Measurements from ENCODE around the gene BIRC7. TPM values are rescaled to one million over a fixed set of nuclear protein-coding genes. Genes with fewer than 3 reads are reported as not detected.

Gene BIRC7, protein sequence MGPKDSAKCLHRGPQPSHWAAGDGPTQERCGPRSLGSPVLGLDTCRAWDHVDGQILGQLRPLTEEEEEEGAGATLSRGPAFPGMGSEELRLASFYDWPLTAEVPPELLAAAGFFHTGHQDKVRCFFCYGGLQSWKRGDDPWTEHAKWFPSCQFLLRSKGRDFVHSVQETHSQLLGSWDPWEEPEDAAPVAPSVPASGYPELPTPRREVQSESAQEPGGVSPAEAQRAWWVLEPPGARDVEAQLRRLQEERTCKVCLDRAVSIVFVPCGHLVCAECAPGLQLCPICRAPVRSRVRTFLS
- total RNA-seq, result not detected
- long read RNA-seq, donor 1, result 0 reads
- long read RNA-seq, donor 2, result 0 reads

- intact Hi-C loops (cut with DNase I), result loop anchor here in 1 of 2 donors (10.0 kb wide), 1 partner anchor 181 kb away; no protein-coding TSS in a partner anchor
- DNase-seq (ENCODE audit: low spot score), result no peak
Measured at GRCh38 chr20:63235399-63235983, at the start of gene BIRC7. TSS of gene BIRC7 (plus strand) at chr20:63235905. CDS start at chr20:63236097, 192 bp downstream.

- intact Hi-C loops (cut with DNase I), result no loop called here
- no peak for DNase-seq (ENCODE audit: low spot score)
Measured at GRCh38 chr20:63186084-63186483, 49.6 kb upstream of the BIRC7 start.

DNA sequence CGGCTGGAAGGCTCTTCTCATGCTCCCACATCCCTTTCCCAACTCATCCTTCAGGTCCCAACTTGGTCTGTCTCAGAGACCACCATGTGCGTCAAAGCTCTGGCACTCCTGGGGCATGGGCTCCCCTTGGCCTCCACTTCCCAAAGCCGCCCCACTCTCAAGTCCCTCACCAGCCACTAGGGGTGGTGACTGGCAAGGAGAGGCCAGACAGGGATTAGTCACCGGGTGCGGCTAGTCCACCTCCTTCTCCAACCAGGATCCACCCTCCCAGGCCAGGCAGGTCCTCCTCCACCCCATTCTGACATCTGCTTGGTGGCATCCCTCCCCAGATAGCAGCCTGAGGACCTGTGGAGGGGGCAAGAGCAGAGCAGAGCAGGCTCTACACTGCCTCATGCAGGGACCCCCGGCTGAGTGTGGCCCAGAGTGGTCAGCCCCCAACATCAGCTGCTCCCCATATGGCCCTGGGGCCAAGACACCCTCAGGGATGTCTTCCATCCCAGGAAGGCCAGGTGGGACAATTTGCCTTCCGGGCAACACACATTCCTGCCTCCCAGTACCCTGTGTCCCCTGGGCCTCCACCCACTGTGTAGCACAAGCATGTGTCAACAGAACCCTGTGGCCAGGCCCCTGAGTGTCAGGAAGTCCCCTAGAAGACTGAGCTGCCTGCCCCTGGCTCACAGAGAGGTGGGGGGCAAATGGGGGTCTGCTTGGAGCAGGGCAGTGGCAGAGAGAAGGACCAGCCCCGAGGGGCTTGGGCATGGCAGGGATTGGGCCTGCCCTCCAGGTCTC lies 49.0 kb upstream of the BIRC7 start:
- DNase-seq (ENCODE audit: low spot score), result no peak
- intact Hi-C loops (cut with DNase I), result no loop called here

- intact Hi-C loops (cut with DNase I), result no loop called here
- DNase-seq (ENCODE audit: low spot score), result no peak
Measured at GRCh38 chr20:63187338-63188158, 48.2 kb upstream of the BIRC7 start.

DNA sequence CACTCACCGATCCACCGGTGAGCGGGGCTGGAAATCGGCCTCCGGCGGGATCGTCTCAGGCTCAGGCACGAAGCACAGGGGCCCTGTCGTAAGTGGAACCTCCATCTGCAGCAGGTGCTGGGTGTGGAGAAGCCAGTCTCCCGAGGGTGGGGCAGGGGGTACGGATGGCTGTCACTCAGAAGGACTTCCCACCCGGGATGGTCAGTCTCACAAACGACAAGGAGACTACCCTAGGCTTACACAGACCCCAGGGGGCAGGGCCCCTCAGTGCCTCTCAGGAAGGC lies 47.6 kb upstream of the BIRC7 start:
- intact Hi-C loops (cut with DNase I), result no loop called here
- DNase-seq (ENCODE audit: low spot score), result no peak

DNA sequence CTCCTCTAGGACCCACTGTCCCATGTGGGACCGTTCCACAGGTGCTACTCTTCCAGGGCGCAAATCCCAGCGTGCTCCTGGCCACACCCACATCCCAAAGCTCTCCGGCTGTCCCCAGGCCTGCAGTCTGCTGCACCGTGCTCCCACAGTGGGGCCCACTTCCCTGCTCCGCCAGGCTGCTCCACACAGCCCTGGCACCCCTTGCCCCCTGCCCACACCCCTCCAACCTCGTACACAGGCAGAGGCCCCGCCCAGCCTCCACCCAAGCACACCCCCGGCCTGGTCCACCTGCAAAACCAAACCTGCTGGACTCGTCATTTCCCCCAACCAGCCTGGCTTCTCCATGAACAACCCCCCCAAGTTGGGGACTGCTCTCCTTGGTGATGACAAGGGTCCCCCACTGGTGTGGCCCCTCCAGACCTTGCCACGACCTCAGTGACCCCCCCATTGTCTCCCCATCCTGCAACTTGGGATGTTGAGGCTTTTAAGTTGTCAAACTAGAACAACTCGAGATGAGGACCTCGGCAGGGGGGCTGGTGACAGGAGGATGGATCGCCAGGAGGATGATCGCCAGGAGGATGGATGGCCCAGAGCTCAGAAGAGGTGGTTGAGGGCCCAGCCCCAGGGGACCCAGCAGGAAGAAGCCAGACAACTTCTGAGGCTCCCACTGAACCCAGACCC lies 46.9 kb upstream of the BIRC7 start:
- intact Hi-C loops (cut with DNase I), result no loop called here

DNA sequence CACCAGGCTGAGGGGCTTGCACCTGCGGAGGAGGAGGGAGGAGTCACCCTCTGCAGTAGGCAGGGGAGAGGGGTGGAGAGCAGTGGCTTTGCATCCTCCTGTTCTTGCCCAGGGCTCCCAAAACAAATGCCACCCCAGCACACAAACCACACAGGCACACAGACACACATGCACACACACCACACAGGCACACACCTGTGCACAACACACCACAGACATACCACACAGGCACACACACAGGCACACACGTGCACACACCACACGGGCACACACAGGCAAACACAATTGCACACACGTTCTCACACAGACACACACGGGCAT lies 46.4 kb upstream of the BIRC7 start:
- no peak for DNase-seq (ENCODE audit: low spot score)
- intact Hi-C loops (cut with DNase I), result no loop called here

More for the DNA sequence above, 46.9 kb upstream of the BIRC7 start:
- DNase-seq (ENCODE audit: low spot score), result no peak

- DNase-seq (ENCODE audit: low spot score), result no peak
- intact Hi-C loops (cut with DNase I), result no loop called here
Measured at GRCh38 chr20:63189846-63190559, 45.7 kb upstream of the BIRC7 start.

- intact Hi-C loops (cut with DNase I), result no loop called here
- DNase-seq (ENCODE audit: low spot score), result no peak
Measured at GRCh38 chr20:63190828-63191227, 44.9 kb upstream of the BIRC7 start.

- intact Hi-C loops (cut with DNase I), result no loop called here
- DNase-seq (ENCODE audit: low spot score), result no peak
Measured at GRCh38 chr20:63191400-63191799, 44.3 kb upstream of the BIRC7 start.

DNA sequence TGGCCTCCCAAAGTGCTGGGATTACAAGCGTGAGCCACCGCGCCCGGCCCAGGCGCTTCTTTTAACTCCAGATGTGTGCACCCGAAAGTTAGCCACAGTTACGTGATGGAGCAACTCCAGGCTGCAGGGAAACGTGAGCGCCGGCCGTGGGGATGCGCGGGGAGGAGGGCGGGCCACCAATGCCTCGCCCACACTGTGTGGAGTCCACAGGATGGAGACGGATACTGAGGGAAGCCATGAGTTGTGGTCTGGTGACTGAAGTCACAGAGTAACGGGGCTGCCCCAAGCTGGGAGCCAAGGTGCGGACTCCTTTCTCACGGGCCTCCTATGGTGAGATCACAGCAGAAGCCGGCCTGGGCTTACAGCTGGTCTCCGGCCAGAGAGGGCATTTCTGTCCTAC lies 43.0 kb upstream of the BIRC7 start:
- intact Hi-C loops (cut with DNase I), result no loop called here
- DNase-seq (ENCODE audit: low spot score), result no peak

GRCh38 chr20:63194007-63194796 lies 41.5 kb upstream of the BIRC7 start:
- intact Hi-C loops (cut with DNase I), result no loop called here
- no peak for DNase-seq (ENCODE audit: low spot score)

GRCh38 chr20:63194797-63195173 lies 40.9 kb upstream of the BIRC7 start:
- intact Hi-C loops (cut with DNase I), result no loop called here
- no peak for DNase-seq (ENCODE audit: low spot score)

GRCh38 chr20:63196768-63197470 lies 38.8 kb upstream of the BIRC7 start:
- DNase-seq (ENCODE audit: low spot score), result no peak
- intact Hi-C loops (cut with DNase I), result no loop called here

DNA sequence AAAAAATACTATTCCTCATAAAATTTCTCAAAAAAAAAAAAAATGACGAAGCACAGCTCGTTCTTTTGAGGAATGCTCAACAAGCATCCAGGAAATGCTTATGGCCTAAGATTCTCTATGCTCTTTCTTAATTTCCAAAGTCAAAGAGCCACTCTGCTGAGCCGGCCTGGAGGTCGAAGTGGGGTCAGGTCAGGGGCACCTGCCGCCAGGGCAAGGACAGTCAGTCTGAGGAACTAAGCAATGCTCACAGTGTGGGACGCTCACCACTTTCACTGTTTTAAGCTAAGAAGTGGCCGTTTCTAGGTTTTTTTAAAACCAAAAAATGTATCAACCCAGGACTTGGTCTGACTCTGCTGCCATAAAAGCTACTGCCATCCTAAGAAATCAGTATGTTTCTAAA lies 37.1 kb upstream of the BIRC7 start:
- intact Hi-C loops (cut with DNase I), result no loop called here
- no peak for DNase-seq (ENCODE audit: low spot score)

- intact Hi-C loops (cut with DNase I), result no loop called here
- DNase-seq (ENCODE audit: low spot score), result no peak
Measured at GRCh38 chr20:63202021-63202420, 33.7 kb upstream of the BIRC7 start.

- no peak for DNase-seq (ENCODE audit: low spot score)
- intact Hi-C loops (cut with DNase I), result no loop called here
Measured at GRCh38 chr20:63202811-63203526, 32.7 kb upstream of the BIRC7 start.
